ENCODE data around the gene MRGPRF.

GRCh38 chr11:68997995-68998348, 15.1 kb downstream of the MRGPRF start:
- TF ChIP-seq, protein P1, sequence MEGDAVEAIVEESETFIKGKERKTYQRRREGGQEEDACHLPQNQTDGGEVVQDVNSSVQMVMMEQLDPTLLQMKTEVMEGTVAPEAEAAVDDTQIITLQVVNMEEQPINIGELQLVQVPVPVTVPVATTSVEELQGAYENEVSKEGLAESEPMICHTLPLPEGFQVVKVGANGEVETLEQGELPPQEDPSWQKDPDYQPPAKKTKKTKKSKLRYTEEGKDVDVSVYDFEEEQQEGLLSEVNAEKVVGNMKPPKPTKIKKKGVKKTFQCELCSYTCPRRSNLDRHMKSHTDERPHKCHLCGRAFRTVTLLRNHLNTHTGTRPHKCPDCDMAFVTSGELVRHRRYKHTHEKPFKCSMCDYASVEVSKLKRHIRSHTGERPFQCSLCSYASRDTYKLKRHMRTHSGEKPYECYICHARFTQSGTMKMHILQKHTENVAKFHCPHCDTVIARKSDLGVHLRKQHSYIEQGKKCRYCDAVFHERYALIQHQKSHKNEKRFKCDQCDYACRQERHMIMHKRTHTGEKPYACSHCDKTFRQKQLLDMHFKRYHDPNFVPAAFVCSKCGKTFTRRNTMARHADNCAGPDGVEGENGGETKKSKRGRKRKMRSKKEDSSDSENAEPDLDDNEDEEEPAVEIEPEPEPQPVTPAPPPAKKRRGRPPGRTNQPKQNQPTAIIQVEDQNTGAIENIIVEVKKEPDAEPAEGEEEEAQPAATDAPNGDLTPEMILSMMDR (IDR thresholded peaks at IDR 0.05): no peak
- TF ChIP-seq POLR2AphosphoS5 (IDR thresholded peaks at IDR 0.05): no peak
- TF ChIP-seq POLR2A (IDR thresholded peaks at IDR 0.05): no peak
